CD14-positive monocyte (primary cell): Measurements from ENCODE around the gene SPOP. TPM values are rescaled to one million over a fixed set of nuclear protein-coding genes. Genes with fewer than 3 reads are reported as not detected.

Experiments used
- DNase-seq, 3 donors: peaks; one replicate each; pipeline ENCODE4 v3.0.0-alpha.2; 2011 to 2022
- H2AFZ ChIP-seq: 2 replicates; pipeline ENCODE4 v1.6.0; 2012; ENCODE audit warnings: mild to moderate bottlenecking, low read depth, low read length, inconsistent platforms; ENCODE audit not compliant: insufficient read depth, poor library complexity, severe bottlenecking
- H3K27ac ChIP-seq, 2 donors: 1 replicate in 1 of 2; 2 replicates in 1 of 2; pipeline ENCODE4 v1.5.1; 2012 to 2013; ENCODE audit warnings: low read length in 2 of 2, control low read depth in 1 of 2, inconsistent platforms in 1 of 2, low read depth in 1 of 2, mild to moderate bottlenecking in 1 of 2
- H3K27me3 ChIP-seq, 2 donors: one replicate each; pipeline versions ENCODE4 v1.6.0 to v1.6.1; 2011 to 2013; ENCODE audit warnings: low read length in 2 of 2; ENCODE audit not compliant: control insufficient read depth in 2 of 2, insufficient read depth in 2 of 2
- H3K36me3 ChIP-seq, 2 donors: replicated peaks in 1 of 2; 1 replicate in 1 of 2; 2 replicates in 1 of 2; pipeline versions ENCODE4 v1.5.1 to v1.6.1; 2012 to 2013; ENCODE audit warnings: low read length in 2 of 2, control low read depth in 1 of 2, inconsistent platforms in 1 of 2, mild to moderate bottlenecking in 1 of 2; ENCODE audit not compliant: insufficient read depth in 2 of 2, control insufficient read depth in 1 of 2
- H3K4me1 ChIP-seq, 2 donors: 1 replicate in 1 of 2; 2 replicates in 1 of 2; pipeline versions ENCODE4 v1.5.1 to v1.6.1; 2012 to 2013; ENCODE audit warnings: low read length in 2 of 2, control low read depth in 1 of 2, inconsistent platforms in 1 of 2, mild to moderate bottlenecking in 1 of 2, moderate library complexity in 1 of 2; ENCODE audit not compliant: insufficient read depth in 2 of 2, control insufficient read depth in 1 of 2
- H3K4me2 ChIP-seq: replicated peaks from 2 replicates; pipeline ENCODE3; 2012; ENCODE audit warnings: low read length, moderate library complexity, mild to moderate bottlenecking; ENCODE audit not compliant: poor library complexity, severe bottlenecking; ENCODE audit errors: extremely low read depth
- H3K4me3 ChIP-seq, 3 experiments: fragments of 200-600 bp in 1 of 3; sonication (generic) in 1 of 3; replicated peaks in 1 of 3; 1 replicate in 2 of 3; 2 replicates in 1 of 3; pipeline ENCODE4 v1.5.1; 2011 to 2013; ENCODE audit warnings: low read length in 3 of 3, mild to moderate bottlenecking in 3 of 3, control low read depth in 2 of 3, low read depth in 2 of 3, inconsistent platforms in 1 of 3, moderate library complexity in 1 of 3
- H3K79me2 ChIP-seq: 2 replicates; pipeline ENCODE4 v1.6.0; 2012; ENCODE audit warnings: mild to moderate bottlenecking, control low read depth, inconsistent platforms, low read length, moderate library complexity; ENCODE audit not compliant: insufficient read depth
- H3K9ac ChIP-seq: 2 replicates; pipeline ENCODE4 v1.6.0; 2017; ENCODE audit warnings: low read length, mild to moderate bottlenecking; ENCODE audit not compliant: insufficient read depth, poor library complexity, severe bottlenecking
- H3K9me3 ChIP-seq, 2 donors: replicated peaks in 1 of 2; 1 replicate in 1 of 2; 2 replicates in 1 of 2; pipeline versions ENCODE4 v1.5.1 to v1.6.1; 2012 to 2013; ENCODE audit warnings: low read length in 2 of 2, control low read depth in 1 of 2; ENCODE audit not compliant: control insufficient read depth in 1 of 2, insufficient read depth in 1 of 2
- H4K20me1 ChIP-seq: 2 replicates; pipeline ENCODE4 v1.6.0; 2012; ENCODE audit warnings: mild to moderate bottlenecking, low read length, control low read depth, moderate library complexity; ENCODE audit not compliant: insufficient read depth
- H3K27ac Mint-ChIP-seq, 7 donors: one replicate each; pipeline ENCODE4 v1.8.0; 2020; ENCODE audit warnings: mild to moderate bottlenecking in 7 of 7, mixed read lengths in 7 of 7, moderate library complexity in 6 of 7, inconsistent platforms in 2 of 7
- H3K27me3 Mint-ChIP-seq, 3 donors: one replicate each; pipeline ENCODE4 v1.8.0; 2021 to 2022; ENCODE audit warnings: low read depth in 3 of 3, mild to moderate bottlenecking in 3 of 3, mixed read lengths in 3 of 3, moderate library complexity in 3 of 3, inconsistent platforms in 1 of 3
- H3K36me3 Mint-ChIP-seq, 2 donors: one replicate each; pipeline ENCODE4 v1.8.0; 2020; ENCODE audit warnings: mixed read lengths in 2 of 2, inconsistent platforms in 1 of 2, mild to moderate bottlenecking in 1 of 2
- H3K4me1 Mint-ChIP-seq: one replicate; pipeline ENCODE4 v1.8.0; 2020; ENCODE audit warnings: mild to moderate bottlenecking, mixed read lengths
- H3K4me3 Mint-ChIP-seq, 2 donors: one replicate each; pipeline ENCODE4 v1.8.0; 2020; ENCODE audit warnings: mild to moderate bottlenecking in 2 of 2, mixed read lengths in 2 of 2, moderate library complexity in 1 of 2
- H3K9me3 Mint-ChIP-seq, 7 donors: one replicate each; pipeline ENCODE4 v1.8.0; 2020 to 2022; ENCODE audit warnings: mixed read lengths in 7 of 7, mild to moderate bottlenecking in 6 of 7, moderate library complexity in 6 of 7, inconsistent platforms in 2 of 7
- CTCF ChIP-seq: fragments of 200-600 bp; IDR thresholded peaks from one replicate; pipeline ENCODE4 v1.8.0; 2022; ENCODE audit warnings: antibody characterized with exemption, mild to moderate bottlenecking
- WGBS: methylation state at CpG from one replicate; pipeline ENCODE4 v1.1.5; 2013; ENCODE audit warnings: missing lambda C conversion rate; ENCODE audit not compliant: insufficient coverage; 5-methylcytosine and 5-hydroxymethylcytosine counted together
- intact Hi-C, 2 donors: fragments of 100-400 bp; cut with micrococcal nuclease; formaldehyde crosslinking; loops; one replicate each; pipeline versions ENCODE4 v1.15.0 to v1.15.1; 2023
- polyA plus RNA-seq, 3 donors: library from polyadenylated mRNA; depleted of rRNA in 1 of 3; unstranded in 2 of 3; stranded (reverse) in 1 of 3; fragments of 300-500 nt in 2 of 3; fragments of >200 nt in 1 of 3; fragmentation: Illumina TruSeq in 2 of 3; gene quantifications; 1 replicate in 2 of 3; 2 replicates in 1 of 3; pipeline ENCODE4 v1.2.3, GENCODE V29; 2012 to 2021

Gene SPOP
- polyA plus RNA-seq, 3 donors = 41.3 to 65.5 (median 63.2) TPM

GRCh38 chr17:49549691-49550678 is 127.9 kb downstream of the SPOP start:
- H3K27ac Mint-ChIP-seq = no peak overlapping the region
- no peaks in the 10 kb centered on the region for H3K27me3 ChIP-seq

GRCh38 chr17:49549311-49549605 is 128.6 kb downstream of the SPOP start:
- Histone ChIP-seq H3K27me3 (no peaks in the 10 kb centered on the region), H3K4me3 (no peak overlapping the region), H3K36me3 (no peaks in the 10 kb centered on the region), H2AFZ (no peak overlapping the region), H3K4me2 (no peak overlapping the region), H3K79me2 (no peaks in the 10 kb centered on the region), H3K4me1 (peaks cover 0 to 5% of the 10 kb centered on the region in 2 donors), H3K9me3 (peaks cover 0 to 5% of the 10 kb centered on the region in 2 donors), H3K27ac (no peak overlapping the region), H4K20me1 (no peaks in the 10 kb centered on the region), H3K9ac (no peak overlapping the region)
- WGBS = 90% methylated on average over 6 of the region's 6 CpGs
- Mint-ChIP-seq H3K27ac (no peak overlapping the region), H3K4me1 (peaks cover 6% of the 10 kb centered on the region), H3K36me3 (no peaks in the 10 kb centered on the region), H3K9me3 (peaks cover 0 to 3% (median under 1%) of the 10 kb centered on the region in 7 donors), H3K27me3 (peaks cover 5 to 9% (median 8%) of the 10 kb centered on the region in 3 donors), H3K4me3 (no peak overlapping the region)
- intact Hi-C loops = loop anchor here in 1 of 2 donors (10.0 kb wide), 1 partner anchor 114 kb away; no protein-coding TSS in a partner anchor
- DNase-seq = no peak
- no peak for TF ChIP-seq CTCF

More at GRCh38 chr17:49549691-49550678, 127.9 kb downstream of the SPOP start:
- Histone ChIP-seq H3K27ac (no peak overlapping the region), H3K9ac (no peak overlapping the region), H3K36me3 (no peaks in the 10 kb centered on the region), H3K4me3 (no peak overlapping the region), H4K20me1 (no peaks in the 10 kb centered on the region), H3K9me3 (no peaks in the 10 kb centered on the region), H3K79me2 (no peaks in the 10 kb centered on the region), H3K4me2 (no peak overlapping the region), H2AFZ (no peak overlapping the region), H3K4me1 (peaks cover 0 to 5% of the 10 kb centered on the region in 2 donors)
- WGBS = 93% methylated on average over 16 of the region's 20 CpGs
- no peak for TF ChIP-seq CTCF
- Mint-ChIP-seq H3K9me3 (no peaks in the 10 kb centered on the region), H3K4me3 (no peak overlapping the region), H3K4me1 (peaks cover 6% of the 10 kb centered on the region), H3K36me3 (no peaks in the 10 kb centered on the region), H3K27me3 (peaks cover 5 to 8% (median 6%) of the 10 kb centered on the region in 3 donors)
- no peak for DNase-seq
- intact Hi-C loops = loop anchor here (10.0 kb wide), 2 partner anchors 115 to 245 kb away; no protein-coding TSS in a partner anchor

Other genes starting within 250 kb of the SPOP start
- under 1 TPM in 2 of 3 donors, not detected in 1; 0.05 to 0.19 TPM for gene NGFR, start 182.8 kb downstream of the SPOP start, polyA plus RNA-seq
- not detected for gene NXPH3, start 102.2 kb downstream of the SPOP start, polyA plus RNA-seq
- 10 to 100 TPM; 56.0 to 61.0 (median 58.8) TPM for gene SLC35B1, start 29.9 kb upstream of the SPOP start, polyA plus RNA-seq
- 10 to 100 TPM; 11.8 to 34.9 (median 17.9) TPM for gene FAM117A, start 86.0 kb upstream of the SPOP start, polyA plus RNA-seq
- 10 to 100 TPM; 17.5 to 28.1 (median 18.1) TPM for gene KAT7, start 110.6 kb upstream of the SPOP start, polyA plus RNA-seq
- gene TAC4, start 170.0 kb upstream of the SPOP start, polyA plus RNA-seq = not detected